ENCODE measurements around the gene RNLS. TPM values are rescaled to one million over a fixed set of nuclear protein-coding genes. Genes with fewer than 3 reads are reported as not detected.

Gene RNLS
- total RNA-seq, 1 experiment from 2014 or later = 8.7 TPM

DNA sequence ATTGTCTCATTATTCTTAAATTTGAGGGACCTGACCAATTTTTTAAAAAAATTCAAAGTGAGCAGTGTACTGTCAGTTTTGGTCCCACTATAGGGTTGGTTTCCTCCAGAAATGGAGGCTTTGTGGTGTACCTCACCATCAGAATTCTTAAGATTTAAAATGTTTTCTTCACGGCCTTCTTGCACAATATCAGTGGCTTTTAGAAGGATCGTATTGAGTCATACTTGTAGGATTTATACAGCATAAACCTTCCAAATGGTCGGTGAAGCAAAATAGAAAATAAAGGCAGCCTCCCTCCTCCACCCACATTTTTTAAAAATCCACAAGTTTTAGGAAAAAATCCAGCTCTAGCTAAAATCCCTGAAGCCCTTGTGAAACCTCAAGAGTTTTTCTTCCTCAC is 126.4 kb downstream of the RNLS start (continued):
- TF ChIP-seq ZNF425 (CRISPR knock-in tag; conservative IDR thresholded peaks at IDR 0.05) = no peak

DNA sequence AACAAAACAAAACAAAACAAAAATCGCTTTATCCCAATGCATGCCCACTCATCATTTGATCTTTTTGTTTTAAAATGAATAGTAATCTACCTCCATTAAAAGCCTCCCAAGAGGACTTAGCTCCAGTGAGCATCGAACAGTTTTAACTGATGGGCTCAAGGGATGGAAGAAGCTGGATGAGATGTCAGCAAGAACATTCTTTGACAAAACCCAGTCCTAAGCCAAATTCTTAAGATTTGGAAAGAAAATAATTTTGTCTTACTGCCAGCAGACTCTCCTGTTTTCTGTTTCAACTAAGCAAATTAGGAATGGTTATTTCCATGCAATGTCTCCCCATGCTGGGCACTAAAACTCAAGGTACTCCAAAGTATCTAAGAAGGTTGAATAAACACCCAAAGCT is 127.3 kb downstream of the RNLS start:
- no peak overlapping the region for H3K27ac Mint-ChIP-seq
- TF ChIP-seq MXD4 (CRISPR knock-in tag; IDR thresholded peaks at IDR 0.05; ENCODE audit: borderline replicate concordance) (no peak), SMAD3 (CRISPR knock-in tag; IDR thresholded peaks at IDR 0.05; ENCODE audit: borderline replicate concordance) (no peak), NFE2L1 (CRISPR knock-in tag; IDR thresholded peaks at IDR 0.05) (no peak), TEAD1 (CRISPR knock-in tag; IDR thresholded peaks at IDR 0.05) (no peak), NR1H2 (CRISPR knock-in tag; IDR thresholded peaks at IDR 0.05) (no peak), KAT7 (CRISPR knock-in tag; IDR thresholded peaks at IDR 0.05; ENCODE audit: borderline replicate concordance) (no peak), ELF4 (CRISPR knock-in tag; IDR thresholded peaks at IDR 0.05; ENCODE audit: low read depth) (no peak), TEAD4 (CRISPR knock-in tag; IDR thresholded peaks at IDR 0.05) (no peak), NR2C2 (CRISPR knock-in tag; IDR thresholded peaks at IDR 0.05) (no peak), USF1 (CRISPR knock-in tag; IDR thresholded peaks at IDR 0.05) (no peak), ZNF263 (CRISPR knock-in tag; IDR thresholded peaks at IDR 0.05; ENCODE audit: low read depth) (no peak), JUN (CRISPR knock-in tag; IDR thresholded peaks at IDR 0.05) (no peak), ZMAT4 (CRISPR knock-in tag; IDR thresholded peaks at IDR 0.05) (no peak), ZNF232 (CRISPR knock-in tag; IDR thresholded peaks at IDR 0.05) (no peak), TCF7 (CRISPR knock-in tag; IDR thresholded peaks at IDR 0.05; ENCODE audit: low read depth) (no peak), SP1 (CRISPR knock-in tag; conservative IDR thresholded peaks at IDR 0.05) (no peak)
- ChIA-PET CTCF (no interaction called here), POLR2A (no interaction called here)
- no peaks in the 10 kb centered on the region for H3K36me3 Mint-ChIP-seq
- H3K4me3 Mint-ChIP-seq = no peak overlapping the region
- ATAC-seq (no peak), DNase-seq (ENCODE audit: low spot score) (no peak)
- H3K27me3 Mint-ChIP-seq (ENCODE audit: low read depth) = no peaks in the 10 kb centered on the region
- peaks cover 2% of the 10 kb centered on the region; the same call in 1 of the 2 replicates for H3K4me1 Mint-ChIP-seq
- no peaks in the 10 kb centered on the region for H3K9me3 Mint-ChIP-seq

GRCh38 chr10:88450201-88450600 is 132.9 kb downstream of the RNLS start:
- ChIA-PET CTCF (interaction anchor here (1.0 kb wide), 1 partner anchor 133 kb away, joined by 3 read pairs; the partner anchor contains the start of gene RNLS), POLR2A (interaction anchor here (1.1 kb wide), 1 partner anchor 496 kb away, joined by 4 read pairs; no protein-coding TSS in a partner anchor)
- no peak overlapping the region for H3K27ac Mint-ChIP-seq
- no peaks in the 10 kb centered on the region; the same call in 1 of the 2 replicates for H3K4me1 Mint-ChIP-seq
- H3K36me3 Mint-ChIP-seq = no peaks in the 10 kb centered on the region
- no peak for TF ChIP-seq RELA (CRISPR knock-in tag; IDR thresholded peaks at IDR 0.05; ENCODE audit: borderline replicate concordance)
- TF ChIP-seq GRHL2 (CRISPR knock-in tag; IDR thresholded peaks at IDR 0.05; ENCODE audit: insufficient replicate concordance, severe bottlenecking) = no peak
- TF ChIP-seq ZNF219 (CRISPR knock-in tag; IDR thresholded peaks at IDR 0.05; ENCODE audit: borderline replicate concordance) = no peak
- no peak for TF ChIP-seq HMGXB4 (CRISPR knock-in tag; IDR thresholded peaks at IDR 0.05)
- peaks cover 9% of the 10 kb centered on the region; the same call in 1 of the 2 replicates for H3K9me3 Mint-ChIP-seq
- DNase-seq (ENCODE audit: low spot score) (no peak), ATAC-seq (no peak)
- H3K27me3 Mint-ChIP-seq (ENCODE audit: low read depth) = no peaks in the 10 kb centered on the region; the same call in 1 of the 2 replicates
- no peak overlapping the region for H3K4me3 Mint-ChIP-seq

Data from WTC11 (cell line).